Astrocyte (in vitro differentiated cells and primary cell): Measurements from ENCODE around the gene ZNF839. TPM values are rescaled to one million over a fixed set of nuclear protein-coding genes. Genes with fewer than 3 reads are reported as not detected.

Experiments used
- DNase-seq: peaks from one replicate; pipeline ENCODE4 v3.0.0-alpha.2; 2010; ENCODE audit warnings: low read depth
- FAIRE-seq: peaks from 2 replicates; lab custom pipeline; 2011; peaks lifted over from hg19 to GRCh38; lab: Jason Lieb, UNC
- H2AFZ ChIP-seq: 2 replicates; pipeline ENCODE4 v1.6.0; 2012; ENCODE audit warnings: low read depth, low read length, inconsistent platforms
- H3K27ac ChIP-seq: 2 replicates; pipeline ENCODE4 v1.5.1; 2011; ENCODE audit warnings: low read depth, low read length, inconsistent platforms
- H3K27me3 ChIP-seq: 2 replicates; pipeline ENCODE4 v1.6.0; 2011; ENCODE audit warnings: low read length, inconsistent platforms; ENCODE audit not compliant: insufficient read depth
- H3K36me3 ChIP-seq: 2 replicates; pipeline ENCODE4 v1.5.1; 2011; ENCODE audit warnings: low read length, inconsistent platforms; ENCODE audit not compliant: insufficient read depth
- H3K4me1 ChIP-seq: 2 replicates; pipeline ENCODE4 v1.5.1; 2011; ENCODE audit warnings: low read length, inconsistent platforms; ENCODE audit not compliant: insufficient read depth
- H3K4me2 ChIP-seq: 2 replicates; pipeline ENCODE4 v1.6.0; 2012; ENCODE audit warnings: low read length, inconsistent platforms
- H3K4me3 ChIP-seq: 2 replicates; pipeline ENCODE4 v1.5.1; 2011; ENCODE audit warnings: low read depth, mild to moderate bottlenecking, low read length, inconsistent platforms; ENCODE audit not compliant: insufficient read depth
- H3K79me2 ChIP-seq: 2 replicates; pipeline ENCODE4 v1.6.0; 2012; ENCODE audit warnings: mild to moderate bottlenecking, low read length, inconsistent platforms; ENCODE audit not compliant: insufficient read depth
- H3K9ac ChIP-seq: 2 replicates; pipeline ENCODE4 v1.6.0; 2012; ENCODE audit warnings: mild to moderate bottlenecking, low read length, inconsistent platforms
- H3K9me3 ChIP-seq: 2 replicates; pipeline ENCODE4 v1.5.1; 2012; ENCODE audit warnings: low read depth, mild to moderate bottlenecking, low read length, inconsistent platforms; ENCODE audit not compliant: insufficient read depth
- H4K20me1 ChIP-seq: 2 replicates; pipeline ENCODE4 v1.6.0; 2012; ENCODE audit warnings: low read length, inconsistent platforms; ENCODE audit not compliant: insufficient read depth
- H3K27ac Mint-ChIP-seq: one replicate; pipeline ENCODE4 v1.8.0; 2021; ENCODE audit warnings: mild to moderate bottlenecking, mixed read lengths; ENCODE audit not compliant: unreplicated experiment
- H3K27me3 Mint-ChIP-seq: one replicate; pipeline ENCODE4 v1.8.0; 2021; ENCODE audit warnings: low read depth, mixed read lengths; ENCODE audit not compliant: unreplicated experiment
- H3K36me3 Mint-ChIP-seq: one replicate; pipeline ENCODE4 v1.8.0; 2021; ENCODE audit warnings: low read depth, mixed read lengths; ENCODE audit not compliant: unreplicated experiment
- H3K4me1 Mint-ChIP-seq: one replicate; pipeline ENCODE4 v1.8.0; 2021; ENCODE audit warnings: low read depth, mixed read lengths; ENCODE audit not compliant: unreplicated experiment
- H3K4me3 Mint-ChIP-seq: one replicate; pipeline ENCODE4 v1.8.0; 2021; ENCODE audit warnings: mild to moderate bottlenecking, moderate library complexity, mixed read lengths; ENCODE audit not compliant: unreplicated experiment
- H3K9me3 Mint-ChIP-seq: one replicate; pipeline ENCODE4 v1.8.0; 2021; ENCODE audit warnings: mild to moderate bottlenecking, mixed read lengths; ENCODE audit not compliant: unreplicated experiment
- CTCF ChIP-seq: IDR thresholded peaks from 2 replicates; pipeline ENCODE4 v1.5.1; 2011; ENCODE audit warnings: low read depth, mild to moderate bottlenecking, inconsistent platforms, low read length, moderate library complexity; ENCODE audit not compliant: insufficient read depth
- EZH2 ChIP-seq: IDR thresholded peaks from 2 replicates; pipeline ENCODE4 v1.6.1; 2012; ENCODE audit warnings: mild to moderate bottlenecking, low read length, inconsistent platforms; ENCODE audit not compliant: insufficient read depth
- total RNA-seq: library from RNA; stranded (reverse); gene quantifications from 2 replicates; pipeline ENCODE4 v1.2.1, GENCODE V29; 2021

The ZNF839 gene
- total RNA-seq, 1 donor from 2014 or later: 8.0 TPM

DNA sequence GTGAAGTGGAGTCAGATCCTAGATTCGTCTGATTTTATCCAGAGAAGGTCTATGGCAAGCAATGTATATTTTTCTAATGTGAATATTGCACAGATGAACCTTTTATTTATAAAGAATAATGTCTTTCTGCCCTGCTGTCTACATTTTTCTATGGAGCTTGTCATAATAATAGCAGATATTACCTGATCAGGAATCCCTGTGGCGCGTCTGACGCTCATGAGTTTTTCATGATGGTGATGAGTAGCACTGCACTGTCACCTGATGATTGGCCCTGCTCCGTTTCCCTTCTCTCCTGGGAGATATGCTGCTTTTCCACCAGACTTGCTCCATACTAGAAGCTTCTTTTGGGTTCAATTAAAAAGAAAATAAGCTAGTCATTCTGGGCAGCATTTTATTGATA lies 22.7 kb downstream of the ZNF839 start:
- Histone ChIP-seq H3K36me3 (peaks cover 23% of the 10 kb centered on the region), H3K27me3 (no peaks in the 10 kb centered on the region), H4K20me1 (no peaks in the 10 kb centered on the region), H3K9me3 (no peaks in the 10 kb centered on the region), H2AFZ (no peak overlapping the region), H3K27ac (no peak overlapping the region), H3K4me3 (no peak overlapping the region), H3K79me2 (no peaks in the 10 kb centered on the region), H3K9ac (no peak overlapping the region), H3K4me1 (no peaks in the 10 kb centered on the region), H3K4me2 (no peak overlapping the region)
- TF ChIP-seq EZH2: no peak
- no peak for TF ChIP-seq CTCF
- H3K4me1 Mint-ChIP-seq: no peaks in the 10 kb centered on the region
- FAIRE-seq (no peak), DNase-seq (no peak)
- no peaks in the 10 kb centered on the region for H3K9me3 Mint-ChIP-seq
- H3K27ac Mint-ChIP-seq: no peak overlapping the region
- H3K4me3 Mint-ChIP-seq: no peak overlapping the region
- H3K36me3 Mint-ChIP-seq: peaks cover 17% of the 10 kb centered on the region
- no peaks in the 10 kb centered on the region for H3K27me3 Mint-ChIP-seq

DNA sequence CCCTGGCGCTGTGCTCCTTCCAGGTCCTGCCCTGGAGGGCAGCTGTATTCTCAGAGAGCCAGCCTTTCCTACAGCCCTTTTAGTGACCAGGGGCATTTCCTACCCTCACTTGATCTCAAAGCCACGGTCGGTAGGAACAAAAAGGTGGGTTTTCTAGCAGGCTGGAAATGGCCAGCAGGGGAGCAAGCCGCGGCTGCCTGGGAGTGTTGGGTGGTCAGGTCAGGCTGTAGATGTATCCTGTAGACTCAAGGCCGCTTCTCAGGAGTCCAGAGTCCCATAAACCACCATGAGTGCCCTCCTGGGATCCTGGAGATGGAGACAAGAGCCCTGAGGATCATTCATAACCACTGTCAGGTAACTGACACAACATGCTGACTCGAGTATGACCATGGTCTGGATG lies 24.5 kb downstream of the ZNF839 start:
- FAIRE-seq (no peak), DNase-seq (no peak)
- no peaks in the 10 kb centered on the region for H3K27me3 Mint-ChIP-seq
- no peaks in the 10 kb centered on the region for H3K27me3 ChIP-seq
- peaks cover 19% of the 10 kb centered on the region for H3K36me3 ChIP-seq
- H3K36me3 Mint-ChIP-seq: peaks cover 23% of the 10 kb centered on the region
- no peaks in the 10 kb centered on the region for H4K20me1 ChIP-seq
- H3K9ac ChIP-seq: no peak overlapping the region
- no peak overlapping the region for H3K4me3 Mint-ChIP-seq
- H2AFZ ChIP-seq: no peak overlapping the region
- no peaks in the 10 kb centered on the region for H3K4me1 Mint-ChIP-seq
- H3K9me3 Mint-ChIP-seq: no peaks in the 10 kb centered on the region
- no peaks in the 10 kb centered on the region for H3K79me2 ChIP-seq
- no peaks in the 10 kb centered on the region for H3K4me1 ChIP-seq
- H3K9me3 ChIP-seq: no peaks in the 10 kb centered on the region
- H3K27ac Mint-ChIP-seq: no peak overlapping the region
- H3K4me2 ChIP-seq: no peak overlapping the region
- no peak overlapping the region for H3K27ac ChIP-seq
- TF ChIP-seq CTCF: no peak
- no peak for TF ChIP-seq EZH2
- no peak overlapping the region for H3K4me3 ChIP-seq

- FAIRE-seq (no peak), DNase-seq (no peak)
- Histone ChIP-seq H3K36me3 (peaks cover 21% of the 10 kb centered on the region), H2AFZ (no peak overlapping the region), H3K9me3 (no peaks in the 10 kb centered on the region), H3K4me3 (no peak overlapping the region), H3K27ac (no peak overlapping the region), H3K4me1 (no peaks in the 10 kb centered on the region), H3K4me2 (no peak overlapping the region), H3K27me3 (no peaks in the 10 kb centered on the region), H4K20me1 (no peaks in the 10 kb centered on the region), H3K9ac (no peak overlapping the region), H3K79me2 (no peaks in the 10 kb centered on the region)
- Mint-ChIP-seq H3K36me3 (peaks cover 24% of the 10 kb centered on the region), H3K27me3 (no peaks in the 10 kb centered on the region), H3K4me3 (no peak overlapping the region), H3K27ac (no peak overlapping the region), H3K4me1 (no peaks in the 10 kb centered on the region), H3K9me3 (no peaks in the 10 kb centered on the region)
- TF ChIP-seq CTCF (no peak), EZH2 (no peak)
Measured at GRCh38 chr14:102344485-102344884, 24.9 kb downstream of the ZNF839 start.
